ENCODE results near the gene CHAD.

DNA sequence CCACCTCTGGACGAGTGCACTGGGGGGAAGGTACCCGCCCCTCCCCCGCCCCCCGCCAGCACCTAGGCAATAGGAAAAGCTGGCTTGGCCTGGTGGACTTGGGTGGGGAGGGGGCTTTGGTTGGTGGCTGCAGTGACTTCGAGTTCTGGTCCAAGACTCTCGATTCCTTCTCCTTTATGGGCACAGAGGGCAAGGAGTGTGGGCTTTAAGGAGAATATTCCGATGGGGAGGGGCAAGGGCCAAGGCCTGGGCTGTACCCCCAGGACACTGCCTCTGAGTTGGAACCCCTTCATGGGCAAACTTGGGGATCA is 42.3 kb downstream of the CHAD start:
- TF ChIP-seq EZH2 (IDR thresholded peaks at IDR 0.05; ENCODE audit: borderline replicate concordance, insufficient read depth, low read depth, low read length, poor library complexity, severe bottlenecking) = no peak
- TF ChIP-seq, protein P1, sequence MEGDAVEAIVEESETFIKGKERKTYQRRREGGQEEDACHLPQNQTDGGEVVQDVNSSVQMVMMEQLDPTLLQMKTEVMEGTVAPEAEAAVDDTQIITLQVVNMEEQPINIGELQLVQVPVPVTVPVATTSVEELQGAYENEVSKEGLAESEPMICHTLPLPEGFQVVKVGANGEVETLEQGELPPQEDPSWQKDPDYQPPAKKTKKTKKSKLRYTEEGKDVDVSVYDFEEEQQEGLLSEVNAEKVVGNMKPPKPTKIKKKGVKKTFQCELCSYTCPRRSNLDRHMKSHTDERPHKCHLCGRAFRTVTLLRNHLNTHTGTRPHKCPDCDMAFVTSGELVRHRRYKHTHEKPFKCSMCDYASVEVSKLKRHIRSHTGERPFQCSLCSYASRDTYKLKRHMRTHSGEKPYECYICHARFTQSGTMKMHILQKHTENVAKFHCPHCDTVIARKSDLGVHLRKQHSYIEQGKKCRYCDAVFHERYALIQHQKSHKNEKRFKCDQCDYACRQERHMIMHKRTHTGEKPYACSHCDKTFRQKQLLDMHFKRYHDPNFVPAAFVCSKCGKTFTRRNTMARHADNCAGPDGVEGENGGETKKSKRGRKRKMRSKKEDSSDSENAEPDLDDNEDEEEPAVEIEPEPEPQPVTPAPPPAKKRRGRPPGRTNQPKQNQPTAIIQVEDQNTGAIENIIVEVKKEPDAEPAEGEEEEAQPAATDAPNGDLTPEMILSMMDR (IDR thresholded peaks at IDR 0.05) = no peak
